HG02678 (cell line): Measurements from ENCODE around the gene LRRC56.

ENCODE experiments used
- ATAC-seq: cut with Tn5 transposase; IDR thresholded peaks from one replicate; pipeline ENCODE4 v1.9.1; 2021; ENCODE audit warnings: mild to moderate bottlenecking, moderate library complexity; ENCODE audit not compliant: unreplicated experiment

Gene LRRC56

DNA sequence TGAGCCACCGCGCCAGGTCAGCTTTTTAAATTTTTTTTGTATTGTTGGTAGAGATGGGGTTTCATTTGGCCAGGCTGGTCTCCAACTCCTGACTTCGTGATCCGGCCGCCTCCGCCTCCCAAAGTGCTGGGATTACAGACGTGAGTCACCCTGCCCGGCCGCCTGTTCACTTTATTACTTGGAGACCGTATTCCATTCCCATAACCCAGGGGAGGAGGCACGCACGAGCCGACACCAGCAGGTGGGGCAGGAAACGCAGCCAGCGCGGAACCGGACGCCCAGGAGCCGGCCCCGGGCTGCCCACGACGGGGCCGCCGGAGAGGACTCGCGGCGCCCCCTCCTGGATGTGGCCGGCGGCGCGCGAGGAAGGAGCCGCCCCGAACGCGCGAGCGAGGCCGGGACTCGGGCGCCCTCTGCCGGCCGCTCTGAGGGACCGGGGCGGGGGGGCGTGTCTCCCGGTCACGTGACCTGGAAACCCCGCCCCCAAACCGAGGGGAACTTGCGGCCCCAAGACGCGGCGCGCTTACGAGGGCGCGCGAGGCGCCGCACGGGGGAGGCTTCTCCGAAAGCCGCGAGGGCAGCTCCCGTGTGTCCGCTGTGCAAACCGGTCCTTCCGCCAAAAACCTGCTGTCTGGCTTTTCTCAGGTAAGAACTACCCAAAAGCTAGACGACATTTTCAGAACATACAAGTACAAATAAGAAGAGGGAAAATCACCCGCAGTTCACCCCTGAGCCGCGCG lies 18.7 kb upstream of the LRRC56 start:
- ATAC-seq = peak; percentile 77

DNA sequence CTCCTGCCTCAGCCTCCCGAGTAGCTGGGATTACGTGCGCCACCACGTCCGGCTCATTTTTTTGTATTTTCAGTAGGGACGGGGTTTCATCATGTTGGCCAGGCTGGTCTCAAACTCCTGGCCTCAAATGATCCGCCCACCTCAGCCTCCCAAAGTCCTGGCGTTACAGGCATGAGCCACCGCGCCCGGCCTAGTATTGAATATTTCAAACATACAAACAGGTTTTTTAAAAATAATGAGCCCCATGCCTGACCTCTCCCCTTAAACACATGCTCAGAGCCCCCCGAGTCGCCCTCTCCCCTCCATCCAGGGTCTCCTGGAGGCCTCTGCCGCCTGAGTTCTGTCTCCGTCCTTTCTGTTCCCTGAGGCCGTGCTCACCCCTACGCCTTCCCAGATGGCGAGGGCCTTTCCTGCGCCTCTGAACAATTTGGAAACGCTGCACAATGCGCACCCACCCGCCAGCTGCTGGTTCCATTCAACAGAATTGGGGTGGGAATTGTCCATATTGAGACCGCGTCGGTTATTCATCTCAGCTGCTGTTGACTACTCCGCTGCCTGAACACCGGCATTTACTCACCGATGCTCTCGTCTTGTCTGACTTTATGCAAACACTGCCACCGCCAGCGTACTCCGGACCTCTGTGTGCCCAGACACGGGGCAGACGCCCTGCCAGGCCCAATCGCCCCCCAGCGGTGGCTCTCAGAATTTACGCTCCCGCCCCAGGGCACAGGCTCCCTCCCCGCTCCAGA lies 16.7 kb upstream of the LRRC56 start:
- ATAC-seq = no peak

DNA sequence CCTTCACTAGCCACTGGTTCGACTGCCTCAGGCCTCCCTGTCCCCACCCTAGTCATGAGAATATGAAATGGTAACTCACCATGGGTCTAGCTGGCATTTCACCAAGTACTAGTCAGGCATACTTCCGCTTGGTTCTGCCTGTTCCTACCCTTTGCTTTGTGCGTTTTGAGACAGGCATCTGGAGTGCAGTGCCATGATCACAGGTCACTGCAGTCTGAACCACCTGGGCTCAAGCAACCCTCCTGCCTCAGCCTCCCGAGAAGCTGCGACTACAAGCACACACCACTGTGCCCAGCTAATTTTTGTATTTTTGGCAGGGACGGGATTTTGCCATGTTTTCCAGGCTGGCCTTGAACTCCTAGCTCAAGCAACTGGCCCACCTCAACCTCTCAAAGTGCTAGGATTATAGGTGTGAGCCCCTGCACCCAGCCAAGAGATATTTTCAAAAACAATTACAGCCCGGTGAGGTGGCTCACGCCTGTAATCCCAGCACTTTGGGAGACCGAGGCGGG lies 16.1 kb upstream of the LRRC56 start:
- ATAC-seq = no peak

GRCh38 chr11:526192-526591 lies 11.1 kb upstream of the LRRC56 start:
- no peak for ATAC-seq

DNA sequence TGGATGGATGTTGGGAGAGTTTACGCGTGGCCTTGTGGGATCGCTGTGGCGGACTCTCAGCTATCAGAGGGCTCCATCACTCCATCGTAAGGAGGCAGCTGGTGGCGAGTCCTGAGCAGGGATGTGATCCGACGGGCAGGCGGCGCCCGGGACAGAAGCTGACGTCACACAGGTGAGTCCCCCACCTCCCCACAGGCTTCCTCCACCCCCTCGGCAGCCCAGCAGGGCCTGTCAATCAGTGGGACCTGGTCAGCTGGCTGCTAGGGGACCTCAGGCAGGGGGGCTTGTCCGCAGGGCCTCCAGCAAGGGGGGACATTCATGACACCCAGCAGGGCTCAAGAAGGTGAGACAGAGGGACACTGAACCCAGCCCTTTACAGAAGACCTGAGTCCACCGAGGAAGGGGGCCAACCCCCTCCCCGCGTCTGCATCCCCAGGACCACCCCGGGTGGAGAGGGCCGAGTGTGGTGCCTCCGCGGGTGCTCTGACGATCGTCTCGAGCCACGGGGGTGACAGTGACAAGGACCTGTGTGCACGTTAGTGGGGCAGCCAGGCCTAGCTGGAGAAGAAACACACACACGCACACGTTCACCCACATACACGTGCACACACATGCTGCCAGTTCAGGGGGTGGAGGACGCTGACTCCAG lies 9.0 kb upstream of the LRRC56 start:
- ATAC-seq = no peak

- ATAC-seq = no peak
Observed at GRCh38 chr11:528815-529727, 8.3 kb upstream of the LRRC56 start.

DNA sequence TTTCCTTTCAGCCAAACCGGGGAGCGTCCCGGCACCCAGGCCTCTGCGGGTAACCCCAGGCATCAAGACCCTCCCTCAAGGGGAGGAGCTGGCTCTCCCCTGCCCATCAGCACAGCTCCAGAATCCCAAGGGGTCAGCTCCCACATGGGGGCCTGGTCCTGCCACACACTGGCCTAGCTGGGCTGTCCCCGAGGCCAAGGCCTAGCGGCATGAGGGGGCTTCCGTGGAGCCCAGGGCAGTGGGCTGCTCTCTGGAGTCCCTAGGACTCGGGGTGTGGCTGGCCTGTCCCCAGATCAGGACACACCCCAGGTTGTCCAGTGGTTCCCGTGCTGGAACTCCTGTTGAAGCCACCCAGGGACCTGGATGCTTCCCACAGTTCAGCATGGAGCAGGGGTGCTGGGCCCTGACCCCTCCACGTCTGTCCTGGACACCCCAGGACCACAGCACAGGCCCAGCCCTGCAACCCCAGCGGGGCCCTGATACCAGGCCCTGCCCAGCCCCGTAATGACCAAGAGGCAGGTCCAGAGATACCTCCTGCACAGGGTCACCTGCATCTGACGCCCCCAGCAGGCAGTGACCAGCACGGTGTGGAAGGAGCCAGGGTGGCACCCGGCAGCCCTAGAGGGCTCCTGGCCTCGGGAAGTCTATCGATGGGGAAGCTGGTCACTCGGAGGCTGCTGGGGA lies 7.5 kb upstream of the LRRC56 start:
- no peak for ATAC-seq

GRCh38 chr11:530960-531831 lies 6.1 kb upstream of the LRRC56 start:
- no peak for ATAC-seq

- ATAC-seq = no peak
Observed at GRCh38 chr11:531919-532526, 5.3 kb upstream of the LRRC56 start.

GRCh38 chr11:532527-532985 lies 4.8 kb upstream of the LRRC56 start:
- ATAC-seq = no peak

- no peak for ATAC-seq
Observed at GRCh38 chr11:532986-533585, 4.2 kb upstream of the LRRC56 start.

DNA sequence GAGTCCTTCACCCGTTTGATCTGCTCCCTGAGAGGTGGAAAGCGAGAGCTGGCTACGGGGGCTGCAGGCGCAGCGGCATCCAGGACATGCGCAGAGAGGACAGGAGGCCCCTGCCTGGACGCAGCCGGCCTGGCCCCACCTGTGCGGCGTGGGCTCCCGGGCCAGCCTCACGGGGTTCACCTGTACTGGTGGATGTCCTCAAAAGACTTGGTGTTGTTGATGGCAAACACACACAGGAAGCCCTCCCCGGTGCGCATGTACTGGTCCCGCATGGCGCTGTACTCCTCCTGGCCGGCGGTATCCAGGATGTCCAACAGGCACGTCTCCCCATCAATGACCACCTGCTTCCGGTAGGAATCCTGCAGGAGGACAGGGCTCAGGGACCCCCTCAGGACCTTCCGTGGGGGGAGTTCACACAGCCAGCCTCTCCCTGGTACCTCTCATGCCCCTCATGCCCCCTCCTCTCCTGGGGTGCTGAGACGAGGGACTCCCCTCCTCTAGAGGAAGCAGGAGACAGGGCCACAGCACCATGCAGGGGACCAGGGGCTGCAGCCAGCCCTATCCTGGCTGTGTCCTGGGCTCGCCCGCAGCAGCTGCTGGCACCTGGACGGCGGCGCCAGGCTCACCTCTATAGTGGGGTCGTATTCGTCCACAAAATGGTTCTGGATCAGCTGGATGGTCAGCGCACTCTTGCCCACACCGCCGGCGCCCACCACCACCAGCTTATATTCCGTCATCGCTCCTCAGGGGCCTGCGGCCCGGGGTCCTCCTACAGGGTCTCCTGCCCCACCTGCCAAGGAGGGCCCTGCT lies 3.5 kb upstream of the LRRC56 start:
- no peak for ATAC-seq

GRCh38 chr11:534396-535209 lies 2.7 kb upstream of the LRRC56 start:
- ATAC-seq = no peak

DNA sequence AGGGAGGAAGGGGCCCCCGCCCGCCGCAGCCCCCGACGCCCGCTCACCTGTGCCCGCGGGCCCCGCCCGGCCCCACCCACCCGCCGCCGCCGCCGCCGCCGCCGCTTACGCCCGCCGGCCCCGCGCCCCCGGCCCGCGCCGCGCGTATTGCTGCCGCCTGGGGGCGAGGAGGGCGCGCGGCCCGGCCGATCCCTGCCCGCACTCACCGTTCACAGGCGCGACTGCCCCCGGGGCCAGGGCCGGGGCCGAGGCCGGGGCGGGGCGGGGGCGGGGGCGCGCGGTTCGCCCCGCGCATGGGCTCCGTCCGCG lies 2.2 kb upstream of the LRRC56 start:
- ATAC-seq = no peak

DNA sequence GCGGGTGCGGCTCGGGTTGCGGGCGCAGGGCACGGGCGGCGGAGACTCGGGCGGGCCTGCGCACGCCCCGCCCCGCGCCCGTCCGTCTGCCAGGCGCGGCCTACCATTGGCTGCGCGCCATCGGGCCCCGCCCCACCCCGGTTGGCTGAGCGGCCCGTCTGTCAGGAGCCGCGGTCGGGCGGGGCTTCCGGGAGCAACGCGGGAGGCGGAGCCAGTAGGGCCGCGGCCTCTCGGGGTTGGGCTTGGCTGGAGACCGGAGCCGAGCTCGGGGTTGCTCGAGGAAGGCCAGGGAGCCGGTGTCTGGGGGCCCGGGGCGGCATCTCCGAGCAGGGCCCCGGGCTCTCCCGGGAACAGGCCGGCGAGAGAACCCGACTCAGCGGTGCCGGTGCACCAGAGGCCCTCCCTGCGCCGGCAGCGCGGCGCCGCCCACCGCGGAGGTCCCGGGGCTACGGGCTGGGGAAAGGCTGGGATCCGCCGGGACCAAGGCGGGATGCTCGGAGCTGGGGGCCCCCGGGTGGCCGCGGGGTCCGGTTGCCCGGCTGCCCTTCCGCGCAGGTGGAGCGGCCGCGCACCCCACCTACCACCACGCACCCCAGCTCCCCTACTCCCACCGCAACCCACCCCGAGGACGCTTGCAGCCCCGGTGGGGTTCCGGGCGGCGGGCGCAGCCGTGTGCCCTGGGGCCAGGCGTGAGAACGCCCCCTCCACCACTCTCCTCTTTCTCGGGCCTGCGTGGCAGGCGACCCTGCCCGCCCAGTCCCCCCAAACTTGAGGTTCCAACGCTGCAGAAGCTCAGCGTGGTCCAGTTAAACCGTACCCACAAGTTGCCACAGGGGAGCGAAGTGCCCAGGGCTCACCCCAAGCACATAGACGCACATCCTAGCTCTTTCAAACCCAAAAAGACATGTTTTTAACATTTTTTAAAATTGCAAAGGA lies 1.5 kb upstream of the LRRC56 start, which contains the start of gene HRAS:
Gene HRAS (minus strand): TSS at position 58 of the 936 bp plus-strand sequence.
- ATAC-seq = peak; percentile 73
